DMS79 treated with DMSO at 0.1 percent for 48 hours (cell line): ENCODE results near the gene CRYAB.
"Not testable (repeated sequence)": the region's sequence is repeated elsewhere in the genome, so short reads cannot be mapped to it uniquely, and the experiment has no call there.

Experiments used
- DNase-seq: peaks from one replicate; lab custom pipeline; 2025; lab: John Stamatoyannopoulos, UW

Gene CRYAB

GRCh38 chr11:111908639-111909305 is 2.8 kb downstream of the CRYAB start:
- no peak for DNase-seq

GRCh38 chr11:111906680-111907079 is 4.9 kb downstream of the CRYAB start:
- DNase-seq, result no peak

GRCh38 chr11:111905411-111905810 is 6.2 kb downstream of the CRYAB start:
- no peak for DNase-seq

GRCh38 chr11:111886844-111887243 is 24.7 kb downstream of the CRYAB start:
- no peak for DNase-seq

- DNase-seq, result no peak
Observed at GRCh38 chr11:111886032-111886431, 25.5 kb downstream of the CRYAB start.

- DNase-seq, result not testable (repeated sequence)
Observed at GRCh38 chr11:111885053-111885452, 26.5 kb downstream of the CRYAB start.

GRCh38 chr11:111882202-111882601 is 29.4 kb downstream of the CRYAB start:
- DNase-seq, result no peak

- DNase-seq, result peak; percentile 51
Observed at GRCh38 chr11:111879637-111879960, 32.0 kb downstream of the CRYAB start.

- peak; percentile 100 for DNase-seq
Observed at GRCh38 chr11:111878849-111879636, 32.5 kb downstream of the CRYAB start, which contains the start of the genes CFAP68 and FDXACB1. TSS of gene CFAP68 (plus strand) at chr11:111879541. CDS start at chr11:111879561, 20 bp downstream. TSS of gene FDXACB1 (minus strand) at chr11:111879165. CDS start at chr11:111879132, 33 bp downstream.

GRCh38 chr11:111878385-111878848 is 33.2 kb downstream of the CRYAB start:
- peak; percentile 54 for DNase-seq

GRCh38 chr11:111871693-111872161 is 39.8 kb downstream of the CRYAB start:
- peak; percentile 72 for DNase-seq

- DNase-seq, result peak; percentile 85
Observed at GRCh38 chr11:111870886-111871692, 40.5 kb downstream of the CRYAB start, which contains the start of gene ALG9. TSS of gene ALG9 (minus strand) at chr11:111871581. CDS start at chr11:111871482, 99 bp downstream.

- DNase-seq, result peak; percentile 48
Observed at GRCh38 chr11:111870522-111870885, 41.1 kb downstream of the CRYAB start.

- DNase-seq, result no peak
Observed at GRCh38 chr11:111870113-111870512, 41.5 kb downstream of the CRYAB start.

- DNase-seq, result no peak
Observed at GRCh38 chr11:111860257-111860656, 51.3 kb downstream of the CRYAB start.
